HTERT RPE-1 (cell line): ENCODE measurements around the gene TBKBP1.

Source experiments
- in situ Hi-C: fragments of 300-500 bp; cut with MboI; formaldehyde crosslinking; loops from 4 replicates; pipeline ENCODE4 v1.14.3; 2020; ENCODE audit warnings: low sequenced_read_pairs

The TBKBP1 gene

GRCh38 chr17:47760409-47761140 lies 66.6 kb downstream of the TBKBP1 start:
- in situ Hi-C loops, result no loop called here
